Measurements from ENCODE around the gene DGKE. TPM values are rescaled to one million over a fixed set of nuclear protein-coding genes. Genes with fewer than 3 reads are reported as not detected.

DGKE gene
- total and polyA plus RNA-seq, 2 donors (not counting 3 experiments of a cell fraction or from before 2014, with no cell fraction given), result 4.9 to 22.9 TPM

- Histone ChIP-seq H3K9ac (replicated peaks; ENCODE audit: extremely low read depth, insufficient read depth, low read length) (no peak overlapping the region), H3K27me3 (ENCODE audit: control insufficient read depth in 2 of 2, insufficient read depth in 2 of 2, low read length in 2 of 2) (no peaks in the 10 kb centered on the region), H4K20me1 (replicated peaks; ENCODE audit: control insufficient read depth, extremely low read depth, insufficient read depth, low read length) (no peaks in the 10 kb centered on the region), H2AFZ (ENCODE audit: low read depth, low read length) (no peak overlapping the region), H3K9me3 (replicated peaks; ENCODE audit: control insufficient read depth, insufficient read depth, low read length) (no peaks in the 10 kb centered on the region), H3K79me2 (ENCODE audit: control insufficient read depth, insufficient read depth, low read length) (no peaks in the 10 kb centered on the region), H3K4me2 (ENCODE audit: insufficient read depth, low read length) (no peak overlapping the region), H3K9me1 (replicated peaks; ENCODE audit: control insufficient read depth, extremely low read depth, insufficient read depth, low read length) (no peaks in the 10 kb centered on the region), H3K36me3 (ENCODE audit: control insufficient read depth in 2 of 2, extremely low read depth in 1 of 2, insufficient read depth in 2 of 2, low read length in 2 of 2) (no peaks in the 10 kb centered on the region), H3K4me3 (replicated peaks in 1 of 3; ENCODE audit: insufficient read depth in 1 of 3, low read depth in 1 of 3, low read length in 3 of 3) (no peak overlapping the region), H3K27ac (ENCODE audit: insufficient read depth, low read depth, low read length) (no peak overlapping the region), H3K4me1 (ENCODE audit: control insufficient read depth, extremely low read depth, insufficient read depth, low read length) (peaks cover 6% of the 10 kb centered on the region)
- no peak for TF ChIP-seq FOS (IDR thresholded peaks at IDR 0.05; ENCODE audit: borderline replicate concordance, insufficient read depth, low read length)
- no peak for TF ChIP-seq MAX (IDR thresholded peaks at IDR 0.05; ENCODE audit: insufficient read depth, insufficient read length)
- TF ChIP-seq JUN (IDR thresholded peaks at IDR 0.05; ENCODE audit: borderline replicate concordance, insufficient read depth, insufficient read length, low read depth), result no peak
- TF ChIP-seq POLR2A (IDR thresholded peaks at IDR 0.05; ENCODE audit: low read depth, low read length), result no peak
- TF ChIP-seq POLR2AphosphoS5 (IDR thresholded peaks at IDR 0.05; ENCODE audit: insufficient read depth, low read depth, low read length), result no peak
- no peak for TF ChIP-seq EZH2 (IDR thresholded peaks at IDR 0.05; ENCODE audit: borderline replicate concordance, low read depth, low read length, severe bottlenecking)
- TF ChIP-seq GATA2 (IDR thresholded peaks at IDR 0.05; ENCODE audit: insufficient read depth, insufficient read length, low read depth, low read length), result no peak
- TF ChIP-seq CTCF (IDR thresholded peaks at IDR 0.05; ENCODE audit: extremely low read depth in 1 of 2, insufficient read depth in 1 of 2, low read depth in 1 of 2, low read length in 2 of 2), result no peak
- no peak for TF ChIP-seq MYC (IDR thresholded peaks at IDR 0.05; ENCODE audit: low read depth, low read length)
- CTCF ChIA-PET, result no interaction called here
- dilution Hi-C loops (cut with MboI; ENCODE audit: extremely low pct_ligation_motif_present, low sequenced_read_pairs), result no loop called here
- POLR2A ChIA-PET, result no interaction called here
- FAIRE-seq (no peak), DNase-seq (ENCODE audit: low read depth, low spot score) (no peak)
- intact Hi-C loops (cut with micrococcal nuclease), result no loop called here
- no TSS peak for BruUV-seq (replicated peaks)
These were observed 21.0 kb upstream of the DGKE start for GRCh38 chr17:56812901-56813388.

All from endothelial cell of umbilical vein (primary cell).